Measurements from ENCODE around the gene TMEM97. TPM values are rescaled to one million over a fixed set of nuclear protein-coding genes. Genes with fewer than 3 reads are reported as not detected.
A peak's percentile ranks its signal among the peaks of the same experiment; 100 is the strongest.

The TMEM97 gene
- total and polyA plus RNA-seq, 2 experiments from 2014 or later = 15.9 to 16.3 TPM

DNA sequence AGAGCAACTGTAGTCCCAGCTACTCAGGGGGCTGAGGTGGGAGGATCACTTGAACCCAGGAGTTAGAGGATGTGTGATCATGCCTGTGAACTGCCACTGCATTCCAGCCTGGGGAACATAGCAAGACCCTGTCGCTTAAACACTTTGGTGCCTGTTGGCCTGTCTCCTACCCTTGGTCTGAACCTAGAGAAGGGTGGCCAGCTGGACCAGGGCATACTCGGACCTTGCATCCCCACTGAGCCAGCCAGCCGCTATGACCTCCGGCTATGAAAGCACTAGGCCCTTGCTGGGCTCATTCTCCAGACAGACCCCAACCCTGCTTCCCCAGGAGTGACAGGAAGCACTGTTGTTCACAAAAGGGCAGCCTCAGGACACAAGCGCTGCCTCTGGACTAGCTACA lies 11.7 kb downstream of the TMEM97 start:
- H3K4me2 ChIP-seq (ENCODE audit: unreplicated experiment) = no peak overlapping the region
- H4K20me1 ChIP-seq (ENCODE audit: insufficient read depth) = no peaks in the 10 kb centered on the region
- peaks cover 20% of the 10 kb centered on the region for H3K4me1 ChIP-seq (ENCODE audit: insufficient read depth)
- H3K79me2 ChIP-seq (ENCODE audit: insufficient read depth) = peaks cover 57% of the 10 kb centered on the region
- no peaks in the 10 kb centered on the region for H3K9me3 ChIP-seq (ENCODE audit: low read depth)
- 95 to 98% methylated on average over 5 of the region's 5 CpGs for WGBS, 2 experiments (ENCODE audit: low coverage in 1 of 2, low lambda C conversion rate in 2 of 2, missing lambda C conversion rate in 2 of 2)
- H3K9me2 ChIP-seq (ENCODE audit: insufficient read depth) = no peaks in the 10 kb centered on the region
- no peak for TF ChIP-seq EZH2 (IDR thresholded peaks at IDR 0.05; ENCODE audit: insufficient read depth, poor library complexity, severe bottlenecking)
- no peak for TF ChIP-seq EZH2phosphoT487 (IDR thresholded peaks at IDR 0.05; ENCODE audit: insufficient read depth, low read depth)
- no peaks in the 10 kb centered on the region for H3K27me3 ChIP-seq (replicated peaks; ENCODE audit: insufficient read depth)
- DNase-seq = no peak
- no peak overlapping the region for H3K27ac ChIP-seq
- no peak overlapping the region for H3K9ac ChIP-seq
- peaks cover 23% of the 10 kb centered on the region for H3F3A ChIP-seq (ENCODE audit: insufficient read depth)
- no peak overlapping the region for H2AFZ ChIP-seq
- peaks cover 11% of the 10 kb centered on the region; the same call in 1 of the 2 replicates for H3K36me3 ChIP-seq (ENCODE audit: low read depth)
- no peak overlapping the region for H3K4me3 ChIP-seq
- in situ Hi-C loops (cut with MboI) = loop anchor here (5.0 kb wide), 1 partner anchor 83 kb away; no protein-coding TSS in a partner anchor

DNA sequence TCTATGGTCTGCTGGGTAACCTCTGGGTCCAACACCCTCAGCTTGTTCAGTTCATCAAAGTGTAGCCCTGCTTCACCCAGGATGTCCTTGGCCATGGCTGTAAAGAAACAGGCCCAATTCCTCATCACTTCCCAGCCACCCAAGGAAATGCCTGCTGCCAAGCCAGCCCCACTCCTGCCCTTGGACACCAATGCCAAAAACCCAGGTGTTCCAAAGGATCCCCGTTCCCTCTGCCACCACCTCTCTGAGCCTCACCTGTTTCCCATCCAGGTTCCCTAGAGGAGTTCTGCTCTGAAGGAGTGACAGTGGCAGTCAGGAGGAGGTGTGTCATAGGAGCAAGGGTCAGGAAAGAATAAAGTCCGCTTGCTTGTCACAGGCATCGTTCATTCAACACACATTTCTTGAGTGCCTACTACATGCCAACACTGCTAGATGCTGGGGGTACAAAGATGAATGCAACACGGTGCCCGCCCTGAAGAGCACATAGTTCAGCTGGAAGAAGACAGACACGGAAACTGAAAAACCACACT lies 13.0 kb downstream of the TMEM97 start:
- H3K9me2 ChIP-seq (ENCODE audit: insufficient read depth) = no peaks in the 10 kb centered on the region
- no peaks in the 10 kb centered on the region for H4K20me1 ChIP-seq (ENCODE audit: insufficient read depth)
- H3K4me1 ChIP-seq (ENCODE audit: insufficient read depth) = peaks cover 26% of the 10 kb centered on the region
- H3K36me3 ChIP-seq (ENCODE audit: low read depth) = peaks cover 11% of the 10 kb centered on the region; the same call in 1 of the 2 replicates
- 76 to 81% methylated on average over 6 of the region's 6 CpGs for WGBS, 2 experiments (ENCODE audit: low coverage in 1 of 2, low lambda C conversion rate in 2 of 2, missing lambda C conversion rate in 2 of 2)
- H3F3A ChIP-seq (ENCODE audit: insufficient read depth) = peaks cover 23% of the 10 kb centered on the region
- no peak overlapping the region for H3K27ac ChIP-seq
- H3K9me3 ChIP-seq (ENCODE audit: low read depth) = no peaks in the 10 kb centered on the region
- in situ Hi-C loops (cut with MboI) = loop anchor here (5.0 kb wide), 1 partner anchor 85 kb away; no protein-coding TSS in a partner anchor
- no peak overlapping the region for H3K4me2 ChIP-seq (ENCODE audit: unreplicated experiment)
- TF ChIP-seq EZH2phosphoT487 (IDR thresholded peaks at IDR 0.05; ENCODE audit: insufficient read depth, low read depth) = no peak
- TF ChIP-seq EZH2 (IDR thresholded peaks at IDR 0.05; ENCODE audit: insufficient read depth, poor library complexity, severe bottlenecking) = no peak
- no peaks in the 10 kb centered on the region for H3K27me3 ChIP-seq (replicated peaks; ENCODE audit: insufficient read depth)
- DNase-seq = no peak
- no peak overlapping the region for H3K4me3 ChIP-seq
- no peak overlapping the region for H3K9ac ChIP-seq
- peaks cover 69% of the 10 kb centered on the region for H3K79me2 ChIP-seq (ENCODE audit: insufficient read depth)
- H2AFZ ChIP-seq = no peak overlapping the region

DNA sequence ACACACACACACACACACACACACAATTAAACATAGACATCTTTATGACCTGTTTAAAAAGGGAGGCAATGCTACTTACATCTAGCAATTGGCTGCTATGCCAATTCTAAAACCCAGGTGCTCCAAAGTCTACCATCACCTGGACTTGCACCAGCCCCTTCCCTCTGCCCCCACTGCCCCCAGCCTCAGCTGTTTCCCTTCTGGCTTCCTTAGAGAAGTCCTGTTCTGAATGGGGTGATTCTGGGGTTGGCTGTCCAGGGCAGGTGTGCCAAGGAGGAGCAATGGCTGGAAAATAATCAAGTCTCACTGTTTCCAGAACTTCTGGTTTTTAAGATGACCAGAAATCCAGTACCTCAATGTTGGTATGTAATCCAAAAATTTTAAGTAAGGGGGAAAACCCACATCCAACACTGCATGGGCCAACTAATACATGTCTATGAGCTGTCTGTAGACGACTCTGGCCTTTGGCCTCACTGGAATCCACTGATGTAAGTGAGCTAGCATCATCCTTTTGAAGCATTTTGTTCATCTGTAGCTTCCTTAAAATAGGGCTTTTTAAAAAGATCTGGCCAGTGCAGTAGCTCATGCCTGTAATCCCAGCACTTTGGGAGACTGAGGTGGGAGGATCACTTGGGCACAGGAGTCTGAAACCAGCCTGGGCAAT lies 14.2 kb downstream of the TMEM97 start:
- H3K79me2 ChIP-seq (ENCODE audit: insufficient read depth) = peaks cover 81% of the 10 kb centered on the region

DNA sequence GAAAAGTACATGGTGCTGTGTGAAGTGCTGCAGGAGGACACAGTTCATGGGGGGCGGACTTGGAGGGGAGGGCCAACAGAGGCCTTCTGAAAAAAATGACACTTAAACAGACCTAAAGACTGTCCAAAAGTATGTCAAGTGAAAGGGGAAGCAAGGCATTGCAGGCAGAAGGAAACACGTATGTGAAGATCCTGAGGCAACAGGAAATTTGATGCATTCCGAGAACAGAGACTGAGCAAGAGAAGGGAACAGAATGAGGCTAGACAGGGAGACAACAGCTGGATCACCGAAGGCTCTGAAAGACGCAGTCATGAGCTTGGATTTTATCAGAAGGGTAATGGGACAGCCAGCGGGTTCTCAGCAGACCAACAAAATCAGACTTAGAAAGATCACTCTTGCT lies 15.2 kb downstream of the TMEM97 start:
- Histone ChIP-seq H3F3A (ENCODE audit: insufficient read depth) (peaks cover 22% of the 10 kb centered on the region), H3K4me2 (ENCODE audit: unreplicated experiment) (peak overlapping the region; percentile 100), H4K20me1 (ENCODE audit: insufficient read depth) (no peaks in the 10 kb centered on the region; the same call in 1 of the 2 replicates), H3K79me2 (ENCODE audit: insufficient read depth) (peaks cover 87% of the 10 kb centered on the region), H3K4me1 (ENCODE audit: insufficient read depth) (peaks cover 41% of the 10 kb centered on the region), H3K27me3 (replicated peaks; ENCODE audit: insufficient read depth) (no peaks in the 10 kb centered on the region), H3K9me2 (ENCODE audit: insufficient read depth) (no peaks in the 10 kb centered on the region), H3K4me3 (peak overlapping the region; percentile 86), H3K9ac (peak overlapping the region; percentile 97), H3K36me3 (ENCODE audit: low read depth) (peaks cover 3% of the 10 kb centered on the region; the same call in 1 of the 2 replicates), H3K27ac (peak overlapping the region; percentile 97), H2AFZ (no peak overlapping the region), H3K9me3 (ENCODE audit: low read depth) (no peaks in the 10 kb centered on the region)
- DNase-seq = peak; percentile 57
- in situ Hi-C loops (cut with MboI) = loop anchor here (5.0 kb wide), 1 partner anchor 87 kb away; no protein-coding TSS in a partner anchor
- 21% methylated on average over 6 of the region's 6 CpGs for WGBS, 2 experiments (ENCODE audit: low coverage in 1 of 2, low lambda C conversion rate in 2 of 2, missing lambda C conversion rate in 2 of 2)
- TF ChIP-seq EZH2 (IDR thresholded peaks at IDR 0.05; ENCODE audit: insufficient read depth, poor library complexity, severe bottlenecking) (no peak), EZH2phosphoT487 (IDR thresholded peaks at IDR 0.05; ENCODE audit: insufficient read depth, low read depth) (no peak)

More for the DNA sequence above, 14.2 kb downstream of the TMEM97 start:
- Histone ChIP-seq H4K20me1 (ENCODE audit: insufficient read depth) (no peaks in the 10 kb centered on the region; the same call in 1 of the 2 replicates), H3K9me2 (ENCODE audit: insufficient read depth) (no peaks in the 10 kb centered on the region), H3K4me2 (ENCODE audit: unreplicated experiment) (peak overlapping the region; percentile 100), H3K27me3 (replicated peaks; ENCODE audit: insufficient read depth) (no peaks in the 10 kb centered on the region), H3K36me3 (ENCODE audit: low read depth) (peaks cover 11% of the 10 kb centered on the region; the same call in 1 of the 2 replicates), H3K4me1 (ENCODE audit: insufficient read depth) (peaks cover 38% of the 10 kb centered on the region), H3F3A (ENCODE audit: insufficient read depth) (peaks cover 31% of the 10 kb centered on the region), H3K9ac (peak overlapping the region; percentile 97; the same call in 1 of the 2 replicates), H2AFZ (no peak overlapping the region), H3K9me3 (ENCODE audit: low read depth) (no peaks in the 10 kb centered on the region), H3K4me3 (peak overlapping the region; percentile 86), H3K27ac (peak overlapping the region; percentile 97; the same call in 1 of the 2 replicates)
- WGBS, 2 experiments (ENCODE audit: low coverage in 1 of 2, low lambda C conversion rate in 2 of 2, missing lambda C conversion rate in 2 of 2) = 8 to 13% methylated on average over 1 of the region's 1 CpG
- in situ Hi-C loops (cut with MboI) = loop anchor here (5.0 kb wide), 1 partner anchor 86 kb away; no protein-coding TSS in a partner anchor
- DNase-seq = peak; percentile 54
- TF ChIP-seq EZH2 (IDR thresholded peaks at IDR 0.05; ENCODE audit: insufficient read depth, poor library complexity, severe bottlenecking) (no peak), EZH2phosphoT487 (IDR thresholded peaks at IDR 0.05; ENCODE audit: insufficient read depth, low read depth) (no peak)

All from GM23248 (cell line).